Cardiac septum (tissue), 1 donor: ENCODE measurements around the gene RASA3. TPM values are rescaled to one million over a fixed set of nuclear protein-coding genes. Genes with fewer than 3 reads are reported as not detected.

Source experiments
- DNase-seq: peaks from one replicate; pipeline ENCODE4 v3.0.0-alpha.2; 2020; ENCODE audit warnings: low spot score
- intact Hi-C: fragments of 100-400 bp; cut with DNase I; formaldehyde crosslinking; loops from one replicate; pipeline ENCODE4 v1.14.0; 2022
- total RNA-seq: library from RNA; stranded (reverse); fragmentation: NEBNext Ultra II Directional; extraction: Animal tissue kit (Norgen Biotek cat#: 25700); gene quantifications from one replicate; pipeline ENCODE4 v1.2.1, GENCODE V29; 2021
- donor health status: DM: no; HTN: no; CAD: no.

Gene RASA3
- total RNA-seq, 1 donor from 2014 or later: 9.7 TPM

DNA sequence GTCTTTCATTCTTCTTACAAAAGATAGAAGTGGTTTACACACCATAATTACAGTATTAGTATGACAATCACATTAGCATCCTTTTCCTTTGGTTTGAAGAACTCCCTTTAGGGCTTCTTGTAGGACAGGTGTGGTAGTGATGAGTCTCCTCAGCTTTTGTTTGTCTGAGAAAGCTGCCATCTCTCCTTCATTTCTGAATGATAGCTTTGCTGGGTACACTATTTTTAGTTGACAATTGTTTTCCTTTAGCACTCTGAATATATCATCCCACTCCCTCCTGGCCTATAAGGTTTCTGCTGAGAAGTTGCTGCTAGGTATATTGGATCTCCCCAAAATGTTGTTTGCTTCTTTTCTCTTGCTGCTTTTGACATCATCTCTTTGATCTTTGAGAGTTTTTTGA lies 39.3 kb downstream of the RASA3 start:
- intact Hi-C loops: no loop called here
- DNase-seq: no peak

DNA sequence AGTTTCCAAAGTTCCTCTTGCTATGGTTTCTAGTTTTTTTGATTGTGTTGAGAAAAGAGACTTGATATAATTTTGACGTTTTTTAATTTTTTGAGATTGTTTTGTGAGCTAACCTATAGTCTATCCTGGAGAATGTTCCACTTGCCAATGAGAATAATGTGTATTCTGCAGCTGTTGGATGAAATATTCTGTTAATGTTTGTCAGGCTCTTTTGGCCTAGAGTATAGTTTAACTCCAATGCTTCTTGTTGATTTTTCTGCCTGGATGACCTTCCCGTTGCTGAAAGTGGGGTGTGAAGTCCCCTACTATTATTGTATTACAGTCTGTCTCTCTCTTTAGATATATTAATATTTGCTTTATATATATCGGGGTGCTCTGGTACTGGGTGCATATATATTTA lies 40.0 kb downstream of the RASA3 start:
- DNase-seq: no peak
- intact Hi-C loops: no loop called here

DNA sequence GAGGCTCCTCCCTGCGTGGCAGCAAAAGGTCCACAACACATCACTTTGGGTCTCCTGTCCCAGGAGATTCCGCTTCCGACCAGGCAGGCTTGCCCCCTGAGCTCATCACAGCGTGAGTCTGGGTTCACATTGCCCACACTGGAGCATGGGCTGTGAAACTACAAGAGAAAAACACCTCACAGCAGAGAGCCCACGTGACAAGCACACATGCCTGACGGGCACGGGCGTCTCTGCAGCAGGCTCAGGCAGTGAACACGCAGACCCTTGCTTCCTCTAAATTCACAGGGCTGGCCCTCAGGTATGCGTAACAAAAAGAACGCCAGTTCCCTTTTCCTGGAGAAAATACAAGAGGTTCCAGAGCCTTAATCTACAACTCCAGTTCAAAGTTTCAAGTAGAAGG lies 41.9 kb downstream of the RASA3 start:
- peak; percentile 41 for DNase-seq
- intact Hi-C loops: no loop called here

DNA sequence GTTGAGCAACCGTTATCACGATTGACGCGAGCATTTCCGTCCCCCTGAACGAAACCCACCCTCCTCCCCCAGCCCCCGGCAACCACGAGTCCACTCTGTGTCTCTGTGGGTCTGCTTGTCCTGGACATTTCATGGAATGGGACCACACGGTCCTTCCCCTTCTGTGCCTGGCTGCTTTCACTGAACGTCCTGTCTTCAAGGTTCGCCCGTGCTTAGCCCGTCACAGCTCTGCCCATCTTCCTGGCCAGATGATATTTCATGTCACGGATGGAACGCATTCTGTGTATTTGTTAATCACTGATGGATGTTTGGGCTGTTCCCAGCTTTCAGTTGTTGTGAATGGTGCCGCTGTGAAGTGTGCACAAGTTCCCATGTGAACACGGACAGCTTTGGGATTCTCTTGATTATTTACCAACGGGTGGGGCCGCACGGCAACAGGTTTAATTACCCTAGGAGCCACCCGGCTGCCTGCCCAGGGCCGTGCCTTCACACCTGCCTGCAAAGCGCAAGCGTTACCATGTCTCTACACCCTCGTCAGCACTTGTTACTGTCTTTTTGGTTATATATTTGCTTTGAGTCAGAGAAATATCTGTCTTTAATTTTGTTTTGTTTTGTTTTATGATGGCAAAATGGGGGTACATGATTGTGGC lies 42.5 kb downstream of the RASA3 start:
- DNase-seq: peak; percentile 49

GRCh38 chr13:114089341-114089740 lies 43.1 kb downstream of the RASA3 start:
- intact Hi-C loops: no loop called here
- peak; percentile 17 for DNase-seq

More for the DNA sequence above, 42.5 kb downstream of the RASA3 start:
- intact Hi-C loops: no loop called here

- DNase-seq: peak; percentile 43
- intact Hi-C loops: no loop called here
Observed at GRCh38 chr13:114088863-114089262, 43.6 kb downstream of the RASA3 start.

DNA sequence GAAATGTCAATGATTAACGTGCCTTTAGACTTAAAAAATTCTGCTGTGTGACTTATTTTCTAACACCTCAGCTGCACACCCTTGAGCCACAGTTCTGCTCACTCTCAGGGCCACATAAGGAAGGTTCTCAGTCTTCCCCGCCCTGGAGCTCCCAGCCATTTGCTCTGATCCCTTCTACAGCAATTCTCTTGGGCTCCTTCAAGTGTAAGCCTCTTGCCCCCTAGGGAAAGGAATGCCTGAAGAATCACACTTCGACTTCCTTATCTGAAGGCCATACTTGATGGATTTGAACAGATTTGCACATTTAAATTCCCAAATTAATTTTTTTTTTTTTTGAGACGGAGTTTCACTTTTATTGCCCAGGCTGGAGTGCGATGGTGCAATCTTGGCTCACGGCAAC lies 44.2 kb downstream of the RASA3 start:
- intact Hi-C loops: no loop called here
- DNase-seq: no peak

GRCh38 chr13:114087430-114087829 lies 45.0 kb downstream of the RASA3 start:
- DNase-seq: peak; percentile 67
- intact Hi-C loops: no loop called here

GRCh38 chr13:114082849-114083645 lies 49.4 kb downstream of the RASA3 start:
- DNase-seq: peak; percentile 73
- intact Hi-C loops: no loop called here

DNA sequence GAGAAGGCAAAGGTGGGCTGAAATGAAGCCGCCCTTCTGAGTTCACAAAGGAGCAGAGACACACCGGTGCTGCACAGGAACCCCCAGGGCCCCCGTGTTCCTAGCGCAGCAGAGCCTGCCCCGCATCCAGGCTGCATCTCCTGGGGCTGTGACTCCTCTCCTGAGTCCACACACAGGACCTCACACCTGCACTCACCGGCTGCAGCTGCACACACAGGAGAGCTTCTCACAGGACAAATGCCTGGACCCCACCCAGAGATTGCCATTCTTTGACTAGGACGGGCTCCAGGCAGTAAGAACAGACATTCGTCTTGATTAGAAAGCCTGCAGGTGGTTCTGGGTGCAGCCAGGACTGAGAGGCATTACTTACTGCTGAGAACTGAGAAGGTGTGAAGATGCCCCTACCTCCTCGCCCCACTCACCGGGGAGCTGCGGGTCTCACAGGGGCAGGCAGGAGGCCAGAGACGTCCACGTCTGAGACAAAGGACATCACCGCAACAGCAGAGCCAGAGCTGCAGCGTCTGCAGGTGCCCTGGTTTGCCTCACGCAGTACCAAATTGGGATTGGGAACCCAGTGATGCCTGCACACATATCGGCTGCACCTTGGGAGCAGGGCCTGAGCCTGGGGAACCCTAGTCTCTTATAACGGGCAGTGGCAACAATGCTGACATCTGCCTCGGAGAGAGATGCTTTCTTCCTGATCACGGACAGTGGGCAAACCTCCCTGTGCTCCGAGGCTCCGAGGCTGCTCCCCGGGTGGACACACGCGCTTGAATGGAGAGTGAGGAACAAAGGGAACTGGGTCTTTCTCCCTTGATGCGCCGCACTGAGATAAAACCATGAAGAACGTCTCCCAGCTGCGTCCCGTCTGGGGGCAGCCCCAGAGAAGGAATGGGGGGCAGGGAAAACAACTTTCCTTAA lies 50.4 kb downstream of the RASA3 start:
- intact Hi-C loops: no loop called here
- peak; percentile 58 for DNase-seq

DNA sequence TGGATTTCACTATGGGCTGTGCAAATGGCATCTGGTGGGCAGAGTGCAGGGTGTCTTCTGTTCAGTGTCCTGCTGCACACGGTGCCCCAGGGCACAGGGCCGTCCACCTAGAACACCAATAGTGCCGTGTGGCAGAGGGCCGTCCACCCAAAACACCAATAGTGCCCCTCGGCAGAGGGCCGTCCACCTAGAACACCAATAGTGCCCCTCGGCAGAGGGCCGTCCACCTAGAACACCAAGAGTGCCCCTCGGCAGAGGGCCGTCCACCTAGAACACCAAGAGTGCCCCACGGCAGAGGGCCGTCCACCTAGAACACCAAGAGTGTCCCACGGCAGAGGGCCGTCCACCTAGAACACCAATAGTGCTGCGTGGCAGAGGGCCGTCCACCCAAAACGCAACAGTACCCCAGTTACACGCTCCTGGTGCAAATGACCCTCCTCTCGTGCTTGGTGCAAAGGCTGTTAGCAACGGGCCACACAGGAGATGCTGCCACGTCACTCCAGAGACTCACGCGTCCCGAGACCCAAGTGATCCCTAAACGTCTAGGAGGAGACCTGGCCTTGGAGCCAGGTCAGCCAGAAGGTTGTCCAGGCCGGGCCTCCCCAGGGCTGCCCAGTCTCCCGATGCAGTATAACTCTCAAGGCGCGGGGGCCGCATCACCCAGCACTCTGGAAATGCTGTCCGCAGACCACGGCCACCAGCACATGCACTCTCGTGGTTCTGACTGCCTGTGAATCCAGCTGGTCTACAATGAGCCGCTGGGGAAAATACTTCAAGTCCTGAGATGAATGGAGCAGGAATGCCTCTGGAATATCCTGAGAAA lies 51.5 kb downstream of the RASA3 start:
- intact Hi-C loops: no loop called here
- DNase-seq: peak; percentile 57

- intact Hi-C loops: no loop called here
- DNase-seq: peak; percentile 67
Observed at GRCh38 chr13:114079601-114080536, 52.6 kb downstream of the RASA3 start.

DNA sequence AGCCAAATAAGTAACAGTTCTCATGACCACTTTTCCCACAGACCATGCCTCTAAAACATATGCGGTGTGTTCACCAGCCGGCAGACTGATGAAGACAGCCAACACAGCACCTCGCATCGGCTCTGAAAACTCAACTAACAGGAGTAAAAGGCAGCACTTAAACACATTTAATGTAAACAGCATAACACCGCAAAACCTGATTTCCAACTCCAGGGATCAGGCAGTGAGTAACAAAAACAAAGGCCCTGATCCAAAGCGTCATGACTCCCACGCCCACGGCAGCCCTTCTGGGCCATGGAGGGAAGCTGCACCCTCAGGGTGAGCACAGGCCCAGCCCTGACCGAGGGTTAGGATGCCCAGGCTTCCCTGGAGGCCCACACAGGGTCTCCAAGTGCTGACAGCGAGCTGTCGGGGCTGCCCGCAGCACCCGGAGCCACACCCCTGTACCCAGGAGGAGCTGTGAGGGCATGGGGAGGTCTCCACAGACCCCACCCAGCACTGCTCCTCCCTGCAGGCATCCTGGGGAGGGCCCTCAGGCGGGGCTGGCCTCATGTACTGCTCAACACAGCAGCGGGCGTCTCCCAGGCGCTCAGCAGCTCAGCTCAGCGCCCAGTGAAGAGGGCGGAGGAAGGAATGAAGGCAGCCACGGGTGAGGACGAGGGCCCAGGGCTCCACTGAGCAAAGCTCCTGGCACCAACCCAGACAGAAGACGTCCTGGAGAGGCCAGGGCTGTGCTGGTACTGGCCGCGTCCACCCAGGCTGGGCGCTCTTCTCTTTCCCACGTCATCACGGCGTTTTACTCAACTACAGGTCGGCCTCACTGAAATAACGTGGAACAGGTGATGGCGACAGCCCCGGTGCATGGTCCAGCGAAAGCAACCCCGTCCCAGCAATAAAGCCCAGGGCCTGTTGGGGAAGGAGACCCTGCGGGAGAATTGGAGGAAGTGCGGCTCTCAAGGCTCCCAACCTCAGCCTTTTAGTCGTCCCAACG lies 53.7 kb downstream of the RASA3 start:
- DNase-seq: peak; percentile 72
- intact Hi-C loops: no loop called here

- peak; percentile 10 for DNase-seq
- intact Hi-C loops: no loop called here
Observed at GRCh38 chr13:114077933-114078325, 54.5 kb downstream of the RASA3 start.

DNA sequence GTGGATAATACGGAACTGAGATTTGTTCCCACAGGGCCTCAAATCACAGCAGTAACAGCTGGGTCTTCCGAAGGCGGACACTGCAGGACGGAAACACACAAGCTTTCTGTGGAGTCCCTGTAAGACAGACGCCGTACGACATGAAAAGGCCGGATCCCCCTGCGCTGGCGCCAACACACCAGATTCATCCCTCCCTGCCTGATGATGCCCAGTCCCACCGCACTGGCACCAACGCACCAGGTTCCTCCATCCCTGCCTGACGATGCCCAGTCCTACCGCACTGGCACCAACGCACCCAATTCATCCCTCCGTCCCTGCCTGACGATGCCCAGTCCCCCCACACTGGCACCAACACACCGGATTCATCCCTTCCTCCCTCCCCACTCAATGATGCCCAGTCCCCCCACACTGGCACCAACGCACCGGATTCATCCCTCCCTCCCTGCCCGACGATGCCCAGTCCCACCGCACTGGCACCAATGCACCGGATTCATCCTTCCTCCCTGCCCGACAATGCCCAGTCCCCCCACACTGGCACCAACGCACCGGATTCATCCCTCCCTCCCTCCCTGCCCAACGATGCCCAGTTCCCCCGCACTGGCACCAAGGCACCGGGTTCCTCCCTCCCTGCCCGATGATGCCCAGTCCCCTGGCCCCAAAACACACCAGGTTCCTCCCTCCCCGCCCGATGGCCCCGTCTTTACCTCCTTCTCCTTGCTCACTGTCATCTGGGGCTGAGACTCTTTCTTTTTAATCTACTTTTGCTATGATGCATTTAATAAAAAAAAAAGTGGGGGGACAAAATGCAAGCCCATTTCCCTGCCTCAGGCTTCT lies 55.1 kb downstream of the RASA3 start:
- intact Hi-C loops: no loop called here
- peak; percentile 67 for DNase-seq
